Type B pancreatic cell (in vitro differentiated cells): ENCODE results near the gene TENM3. TPM values are rescaled to one million over a fixed set of nuclear protein-coding genes. Genes with fewer than 3 reads are reported as not detected.

ENCODE experiments used
- DNase-seq: peaks from one replicate; pipeline ENCODE4 v3.0.0; 2021; ENCODE audit warnings: mixed read lengths; ENCODE audit not compliant: unreplicated experiment; ENCODE audit errors: extremely low spot score
- H3K27ac Mint-ChIP-seq: 2 replicates; pipeline ENCODE4 v1.8.0; 2021; ENCODE audit warnings: mild to moderate bottlenecking, mixed read lengths
- H3K27me3 Mint-ChIP-seq: 2 replicates; pipeline ENCODE4 v1.8.0; 2021; ENCODE audit warnings: mixed read lengths
- H3K36me3 Mint-ChIP-seq: 2 replicates; pipeline ENCODE4 v1.8.0; 2021; ENCODE audit warnings: mixed read lengths
- H3K4me1 Mint-ChIP-seq: one replicate; pipeline ENCODE4 v1.8.0; 2021; ENCODE audit warnings: mixed read lengths; ENCODE audit not compliant: unreplicated experiment
- H3K4me3 Mint-ChIP-seq: 2 replicates; pipeline ENCODE4 v1.8.0; 2021; ENCODE audit warnings: mild to moderate bottlenecking, mixed read lengths
- H3K9me3 Mint-ChIP-seq: 2 replicates; pipeline ENCODE4 v1.8.0; 2021; ENCODE audit warnings: mixed read lengths
- total RNA-seq: library from RNA; stranded (reverse); gene quantifications from 2 replicates; pipeline ENCODE4 v1.2.1, GENCODE V29; 2021; ENCODE audit warnings: low replicate concordance
- TF ChIP-seq, protein P1 (sequence below): fragments of 200-600 bp; sonication (generic); conservative IDR thresholded peaks from 2 replicates; pipeline ENCODE4 v1.5.0; 2021; ENCODE audit warnings: antibody characterized with exemption, mild to moderate bottlenecking

Gene TENM3
- total RNA-seq, 1 donor from 2014 or later: 73.5 TPM

DNA sequence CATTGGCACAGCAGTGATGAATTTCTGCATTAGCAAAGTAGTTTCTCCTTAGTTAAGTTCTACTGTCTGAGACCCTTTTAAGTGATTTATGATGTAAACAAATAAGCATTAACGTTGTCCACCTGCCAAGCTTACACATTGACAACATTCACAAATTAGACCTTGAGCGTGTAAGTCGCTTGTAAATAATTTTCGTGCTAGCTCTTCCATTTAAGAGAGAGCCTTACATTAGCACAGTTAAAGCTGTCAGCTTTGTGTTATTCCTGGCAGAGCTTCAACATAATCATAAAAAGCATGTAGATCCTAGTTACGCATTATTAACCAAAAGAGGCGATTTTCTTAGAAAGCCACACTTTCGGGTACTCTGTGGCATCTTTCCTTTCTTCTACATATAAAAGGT is 546.3 kb downstream of the TENM3 start:
- Mint-ChIP-seq H3K27ac (no peak overlapping the region), H3K4me1 (no peaks in the 10 kb centered on the region), H3K9me3 (no peaks in the 10 kb centered on the region), H3K36me3 (peaks cover 50% of the 10 kb centered on the region), H3K27me3 (no peaks in the 10 kb centered on the region), H3K4me3 (no peak overlapping the region)
- no peak for DNase-seq
- TF ChIP-seq, protein P1, sequence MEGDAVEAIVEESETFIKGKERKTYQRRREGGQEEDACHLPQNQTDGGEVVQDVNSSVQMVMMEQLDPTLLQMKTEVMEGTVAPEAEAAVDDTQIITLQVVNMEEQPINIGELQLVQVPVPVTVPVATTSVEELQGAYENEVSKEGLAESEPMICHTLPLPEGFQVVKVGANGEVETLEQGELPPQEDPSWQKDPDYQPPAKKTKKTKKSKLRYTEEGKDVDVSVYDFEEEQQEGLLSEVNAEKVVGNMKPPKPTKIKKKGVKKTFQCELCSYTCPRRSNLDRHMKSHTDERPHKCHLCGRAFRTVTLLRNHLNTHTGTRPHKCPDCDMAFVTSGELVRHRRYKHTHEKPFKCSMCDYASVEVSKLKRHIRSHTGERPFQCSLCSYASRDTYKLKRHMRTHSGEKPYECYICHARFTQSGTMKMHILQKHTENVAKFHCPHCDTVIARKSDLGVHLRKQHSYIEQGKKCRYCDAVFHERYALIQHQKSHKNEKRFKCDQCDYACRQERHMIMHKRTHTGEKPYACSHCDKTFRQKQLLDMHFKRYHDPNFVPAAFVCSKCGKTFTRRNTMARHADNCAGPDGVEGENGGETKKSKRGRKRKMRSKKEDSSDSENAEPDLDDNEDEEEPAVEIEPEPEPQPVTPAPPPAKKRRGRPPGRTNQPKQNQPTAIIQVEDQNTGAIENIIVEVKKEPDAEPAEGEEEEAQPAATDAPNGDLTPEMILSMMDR: no peak

DNA sequence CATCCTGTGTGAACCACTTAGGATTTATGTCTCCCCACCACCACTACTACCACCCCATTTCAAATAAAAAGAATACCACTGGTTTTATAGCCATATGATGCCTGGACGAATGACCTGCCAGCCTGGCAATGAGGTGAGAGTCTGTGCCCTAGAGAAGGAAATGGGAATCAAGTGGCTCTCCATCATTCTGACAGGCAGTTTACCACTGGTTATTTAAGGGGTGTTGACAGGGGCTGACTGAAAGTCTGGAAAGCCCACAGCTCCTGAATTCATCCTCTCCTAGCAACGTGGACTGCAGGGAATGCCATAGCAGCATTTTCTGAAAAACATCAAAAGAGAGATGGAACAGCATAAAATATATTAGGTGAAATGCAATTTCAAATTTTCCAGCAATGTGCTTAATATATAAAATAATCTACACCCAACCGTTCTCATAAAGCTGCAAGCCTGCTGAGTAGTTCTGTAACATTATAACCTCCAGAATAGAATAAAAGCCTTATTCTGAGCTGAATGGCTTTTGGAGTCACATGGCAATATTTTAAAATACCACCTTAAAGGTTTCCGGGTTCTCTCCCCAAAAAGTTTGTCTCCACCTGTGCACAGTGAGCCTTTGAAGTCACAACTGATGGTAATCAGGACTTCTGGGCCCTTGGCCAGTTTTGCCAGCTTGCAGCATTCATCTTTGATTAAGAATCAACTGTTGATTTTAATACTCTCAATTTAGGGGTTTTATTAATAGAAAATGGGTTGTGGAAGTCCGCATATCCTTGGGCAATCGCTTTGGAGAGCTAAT is 552.4 kb downstream of the TENM3 start:
- Mint-ChIP-seq H3K36me3 (peaks cover 65% of the 10 kb centered on the region), H3K27ac (no peak overlapping the region), H3K27me3 (no peaks in the 10 kb centered on the region), H3K4me3 (no peak overlapping the region), H3K4me1 (peaks cover 4% of the 10 kb centered on the region), H3K9me3 (no peaks in the 10 kb centered on the region)
- no peak for DNase-seq
- TF ChIP-seq, protein P1: no peak

DNA sequence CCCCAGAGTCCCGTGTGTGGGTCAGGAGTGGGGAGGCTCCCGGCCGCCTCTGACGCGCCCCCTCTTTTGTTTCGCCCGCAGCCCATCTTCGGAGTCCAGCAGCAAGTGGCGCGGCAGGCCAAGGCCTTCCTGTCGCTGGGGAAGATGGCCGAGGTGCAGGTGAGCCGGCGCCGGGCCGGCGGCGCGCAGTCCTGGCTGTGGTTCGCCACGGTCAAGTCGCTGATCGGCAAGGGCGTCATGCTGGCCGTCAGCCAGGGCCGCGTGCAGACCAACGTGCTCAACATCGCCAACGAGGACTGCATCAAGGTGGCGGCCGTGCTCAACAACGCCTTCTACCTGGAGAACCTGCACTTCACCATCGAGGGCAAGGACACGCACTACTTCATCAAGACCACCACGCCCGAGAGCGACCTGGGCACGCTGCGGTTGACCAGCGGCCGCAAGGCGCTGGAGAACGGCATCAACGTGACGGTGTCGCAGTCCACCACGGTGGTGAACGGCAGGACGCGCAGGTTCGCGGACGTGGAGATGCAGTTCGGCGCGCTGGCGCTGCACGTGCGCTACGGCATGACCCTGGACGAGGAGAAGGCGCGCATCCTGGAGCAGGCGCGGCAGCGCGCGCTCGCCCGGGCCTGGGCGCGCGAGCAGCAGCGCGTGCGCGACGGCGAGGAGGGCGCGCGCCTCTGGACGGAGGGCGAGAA is 556.5 kb downstream of the TENM3 start:
- peaks cover 9% of the 10 kb centered on the region for H3K4me1 Mint-ChIP-seq
- H3K9me3 Mint-ChIP-seq: no peaks in the 10 kb centered on the region
- TF ChIP-seq, protein P1: no peak
- H3K36me3 Mint-ChIP-seq: peaks cover 41% of the 10 kb centered on the region
- no peak for DNase-seq
- H3K4me3 Mint-ChIP-seq: no peak overlapping the region
- H3K27ac Mint-ChIP-seq: no peak overlapping the region
- H3K27me3 Mint-ChIP-seq: no peaks in the 10 kb centered on the region

DNA sequence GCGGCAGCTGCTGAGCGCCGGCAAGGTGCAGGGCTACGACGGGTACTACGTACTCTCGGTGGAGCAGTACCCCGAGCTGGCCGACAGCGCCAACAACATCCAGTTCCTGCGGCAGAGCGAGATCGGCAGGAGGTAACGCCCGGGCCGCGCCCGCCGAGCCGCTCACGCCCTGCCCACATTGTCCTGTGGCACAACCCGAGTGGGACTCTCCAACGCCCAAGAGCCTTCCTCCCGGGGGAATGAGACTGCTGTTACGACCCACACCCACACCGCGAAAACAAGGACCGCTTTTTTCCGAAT is 557.0 kb downstream of the TENM3 start:
- TF ChIP-seq, protein P1: no peak
- Mint-ChIP-seq H3K4me1 (peaks cover 9% of the 10 kb centered on the region), H3K27ac (no peak overlapping the region), H3K4me3 (no peak overlapping the region), H3K36me3 (peaks cover 36% of the 10 kb centered on the region), H3K9me3 (no peaks in the 10 kb centered on the region), H3K27me3 (no peaks in the 10 kb centered on the region)
- DNase-seq: no peak

DNA sequence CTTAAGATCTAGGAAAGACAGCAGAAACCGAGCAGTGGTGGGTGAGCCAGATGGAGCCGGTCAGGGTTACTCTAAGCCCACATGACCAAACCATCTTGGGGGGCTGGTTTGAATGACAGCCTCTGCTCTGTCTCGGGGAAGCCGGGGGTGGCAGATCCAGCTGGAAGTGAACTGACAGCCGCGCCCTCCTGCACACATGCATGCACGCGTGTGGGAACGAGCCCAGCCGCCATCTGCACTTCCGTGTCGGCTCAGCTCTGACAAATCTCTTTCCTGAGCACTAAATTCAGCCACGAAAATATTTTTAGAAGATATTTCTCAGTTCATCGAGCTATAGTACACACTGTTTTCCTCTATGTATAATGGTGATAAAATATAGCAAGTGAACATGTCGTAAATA is 558.4 kb downstream of the TENM3 start:
- DNase-seq: no peak
- Mint-ChIP-seq H3K4me1 (peaks cover 15% of the 10 kb centered on the region), H3K36me3 (peaks cover 24% of the 10 kb centered on the region), H3K27me3 (peaks cover 5% of the 10 kb centered on the region), H3K4me3 (no peak overlapping the region), H3K9me3 (no peaks in the 10 kb centered on the region), H3K27ac (no peak overlapping the region)
- TF ChIP-seq, protein P1: no peak
